Stimulated activated CD4-positive, alpha-beta T cell treated with anti-CD3 and anti-CD28 coated beads, Interleukin-1b, Interleukin-23, amount 100 ng/mL, for 4 hours (primary cell): ENCODE results near the gene CCNF.
"Not testable (repeated sequence)": the region's sequence is repeated elsewhere in the genome, so short reads cannot be mapped to it uniquely, and the experiment has no call there.

ENCODE experiments used
- DNase-seq, 2 donors: peaks; one replicate each; pipeline ENCODE4 v3.0.0-alpha.2; 2020; ENCODE audit warnings: low read depth in 2 of 2

The CCNF gene

DNA sequence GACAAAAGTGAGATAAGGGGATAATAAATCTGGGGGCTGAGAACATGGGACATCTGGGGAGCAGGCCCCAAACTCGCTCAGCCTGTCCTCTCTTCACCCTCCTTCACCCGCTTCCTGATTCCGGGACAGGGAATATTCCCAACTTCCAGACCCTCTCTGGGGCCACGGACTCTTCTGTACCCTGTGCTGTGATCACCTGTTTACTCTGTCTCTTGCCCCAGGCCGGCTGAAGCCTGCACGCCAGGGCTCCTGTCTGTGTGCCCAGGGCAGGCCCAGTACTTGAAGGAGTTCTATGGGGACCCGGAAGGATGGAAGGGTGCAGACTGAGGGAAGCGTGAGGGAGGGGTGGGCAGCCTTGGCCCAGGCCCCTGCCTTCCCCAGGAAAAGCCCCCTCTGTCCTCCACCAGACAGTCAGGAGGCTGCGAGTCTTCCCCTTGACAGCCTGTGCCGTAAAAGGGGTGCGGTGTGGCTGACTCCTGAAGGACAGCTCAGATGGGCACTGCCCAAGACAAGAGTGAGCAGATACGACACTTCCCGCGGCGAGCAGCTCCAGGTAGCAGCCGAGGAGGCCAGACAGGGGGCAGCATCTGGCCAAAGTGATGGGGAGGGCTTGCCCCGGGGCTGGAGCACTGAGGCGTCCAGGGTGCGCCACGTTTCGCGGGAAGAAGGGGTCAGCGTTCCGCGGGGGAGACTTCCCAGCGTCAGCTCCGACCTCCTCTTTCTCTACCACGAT lies 1.0 kb upstream of the CCNF start:
- no peak for DNase-seq

GRCh38 chr16:2428784-2429033 lies 538 bp upstream of the CCNF start:
- no peak for DNase-seq

GRCh38 chr16:2429771-2430663 lies 770 bp downstream of the CCNF start:
- no peak for DNase-seq

GRCh38 chr16:2432286-2432685 lies 3.0 kb downstream of the CCNF start:
- no peak for DNase-seq

DNA sequence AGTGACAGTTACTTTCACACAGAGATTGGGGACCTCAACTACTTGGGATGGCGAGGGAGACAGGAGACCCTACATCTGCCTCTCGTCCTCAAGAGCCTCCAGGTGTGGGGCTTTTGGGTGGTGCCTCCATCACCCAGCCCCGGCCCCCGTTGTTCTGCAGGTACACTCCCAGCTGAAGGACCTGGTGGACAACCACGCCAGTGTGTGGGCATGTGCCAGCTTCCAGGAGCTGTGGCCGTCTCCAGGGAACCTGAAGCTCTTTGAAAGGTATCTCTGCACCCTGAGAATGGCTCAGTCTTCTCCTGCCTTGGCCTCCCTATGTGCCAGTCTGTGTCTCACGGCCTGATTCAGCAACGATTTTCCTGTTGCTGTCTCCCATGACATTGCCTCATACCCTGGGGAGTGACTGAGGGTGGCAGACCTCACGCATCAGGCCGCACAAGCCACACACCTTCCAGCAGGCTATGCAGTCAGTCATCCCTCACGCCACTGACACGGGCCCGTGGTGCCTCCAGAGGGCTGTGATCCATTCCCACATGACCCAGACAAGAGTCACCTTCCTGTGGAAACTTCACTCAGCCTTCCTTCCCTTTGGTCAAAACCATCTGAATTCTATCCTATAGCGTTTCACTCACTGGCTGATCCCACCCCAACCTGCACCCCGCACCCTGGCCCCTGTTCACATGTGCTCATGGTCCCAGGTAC lies 3.7 kb downstream of the CCNF start:
- DNase-seq: no peak

DNA sequence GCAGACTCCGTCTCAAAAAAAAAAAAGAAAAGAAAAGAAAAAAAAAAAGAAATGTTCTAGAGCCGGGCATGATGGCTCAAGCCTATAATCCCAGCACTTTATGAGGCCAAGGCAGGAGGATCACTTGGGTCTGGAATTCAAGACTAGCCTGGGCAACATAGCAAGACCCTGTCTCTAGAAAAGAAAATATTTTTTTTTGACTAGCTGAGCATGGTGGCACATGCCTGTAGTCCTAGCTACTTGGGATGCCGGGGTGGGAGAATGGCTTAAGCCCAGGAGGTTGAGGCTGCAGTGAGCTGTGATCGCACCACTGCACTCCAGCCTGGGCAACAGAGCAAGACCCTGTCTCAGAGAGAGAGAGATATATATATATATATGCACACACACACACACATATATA lies 6.0 kb downstream of the CCNF start:
- DNase-seq: not testable (repeated sequence)

- no peak for DNase-seq
Measured at GRCh38 chr16:2436110-2436509, 6.9 kb downstream of the CCNF start.

- DNase-seq: no peak
Measured at GRCh38 chr16:2437032-2437790, 8.0 kb downstream of the CCNF start.

DNA sequence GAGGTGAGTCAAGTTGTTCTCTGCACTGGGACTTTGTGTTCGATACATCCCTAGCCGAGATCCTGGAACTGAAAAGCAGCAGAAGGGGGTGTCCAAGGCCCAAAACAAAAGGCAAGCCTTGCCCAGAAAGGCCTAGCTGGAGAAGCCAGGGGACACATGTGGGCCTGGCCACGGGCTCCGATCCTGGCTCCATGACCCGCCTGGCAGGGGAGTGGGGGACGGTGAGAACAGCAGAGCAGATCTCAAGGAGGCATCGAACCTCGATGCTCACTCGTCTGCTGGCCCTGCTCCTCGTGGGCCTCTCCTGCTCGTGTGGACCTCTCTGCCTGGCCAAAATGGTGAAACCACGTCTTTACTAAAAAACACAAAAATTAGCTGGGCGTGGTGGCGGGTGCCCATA lies 8.9 kb downstream of the CCNF start:
- DNase-seq: no peak

DNA sequence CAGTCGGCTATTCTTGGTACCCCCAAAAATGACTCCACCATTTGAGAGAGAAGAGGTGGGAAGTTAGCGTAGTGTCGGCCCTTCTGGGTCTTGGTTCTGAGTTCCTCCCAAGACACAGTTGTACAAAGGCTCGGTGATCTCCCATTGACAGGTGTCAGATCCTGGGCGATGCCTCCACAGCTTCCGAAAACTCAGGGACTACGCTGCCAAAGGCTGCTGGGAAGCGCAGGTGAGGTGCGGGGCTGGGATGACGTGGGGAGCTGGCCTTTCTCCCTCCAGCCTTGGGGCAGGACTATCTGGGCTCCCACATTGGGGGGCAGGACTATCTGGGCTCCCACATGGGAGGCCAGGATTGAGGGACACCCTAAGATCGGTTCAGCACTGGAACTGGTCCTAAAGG lies 10.4 kb downstream of the CCNF start:
- no peak for DNase-seq

- not testable (repeated sequence) for DNase-seq
Measured at GRCh38 chr16:2441143-2441804, 12.0 kb downstream of the CCNF start.

DNA sequence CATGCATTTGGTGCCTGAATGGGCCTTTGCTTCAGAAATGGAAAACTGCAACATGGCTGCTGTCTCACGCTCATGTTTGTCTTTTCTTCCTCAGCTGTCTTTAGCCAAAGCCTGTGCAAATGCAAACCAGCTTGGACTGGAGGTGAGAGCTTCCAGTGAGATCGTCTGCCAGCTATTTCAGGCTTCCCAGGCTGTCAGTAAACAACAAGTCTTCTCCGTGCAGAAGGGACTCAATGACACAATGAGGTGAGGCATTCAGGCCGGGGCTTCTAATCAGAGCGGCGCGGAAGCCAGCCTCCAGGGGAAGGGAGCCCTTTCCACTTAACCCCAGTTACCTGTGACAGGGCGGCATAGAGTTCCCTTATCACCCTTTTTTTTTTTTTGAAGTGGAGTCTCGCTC lies 14.3 kb downstream of the CCNF start:
- DNase-seq: no peak

DNA sequence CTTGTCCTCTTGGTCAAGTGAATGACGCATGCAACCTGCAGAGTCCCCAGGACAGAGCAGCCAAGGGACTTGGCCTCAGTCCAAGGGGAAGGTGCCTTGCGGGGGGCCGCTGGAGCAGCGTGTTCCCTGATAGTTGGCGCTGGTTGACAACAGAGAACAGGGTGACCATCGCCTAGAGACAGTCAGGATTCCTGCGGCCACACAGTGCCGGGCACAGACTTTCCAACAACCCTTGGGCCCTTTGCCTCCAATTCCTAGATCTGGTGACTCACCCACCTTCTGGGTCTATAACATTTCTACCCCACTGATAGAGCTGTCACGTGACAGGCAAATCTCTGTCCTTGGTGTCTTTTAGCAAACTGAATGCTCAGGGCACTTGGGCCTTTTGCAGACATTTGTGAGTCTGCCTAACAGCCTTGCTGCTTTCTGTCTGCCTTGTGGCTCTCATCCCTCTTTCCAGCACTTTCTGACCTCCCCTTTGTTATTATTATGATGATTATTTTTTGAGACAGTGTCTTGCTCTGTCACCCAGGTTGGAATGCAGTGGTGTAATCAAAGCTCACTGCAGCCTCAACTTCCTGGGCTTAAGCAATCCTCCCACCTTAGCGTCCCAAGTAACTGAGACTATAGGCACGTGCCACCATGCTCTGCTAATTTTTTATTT lies 18.8 kb downstream of the CCNF start:
- no peak for DNase-seq

DNA sequence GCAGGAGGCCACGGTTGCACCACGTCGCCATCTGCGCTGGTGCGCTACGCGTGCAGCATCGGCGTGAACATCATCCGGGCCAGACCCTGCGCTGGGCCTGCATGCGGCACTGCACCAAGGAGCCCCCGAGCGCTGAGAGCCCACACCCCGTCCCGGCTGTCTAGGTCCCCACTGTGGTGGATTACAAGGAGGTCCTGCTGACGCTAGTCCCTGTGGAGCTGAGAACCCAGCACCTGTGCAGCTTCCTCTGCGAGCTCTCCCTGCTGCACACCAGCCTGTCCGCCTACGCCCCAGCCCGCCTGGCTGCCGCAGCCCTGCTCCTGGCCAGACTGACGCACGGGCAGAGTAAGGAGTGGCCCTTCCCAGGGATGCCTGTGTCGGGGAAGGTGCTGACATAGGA lies 19.9 kb downstream of the CCNF start:
- DNase-seq: no peak

GRCh38 chr16:2450535-2450934 lies 21.3 kb downstream of the CCNF start:
- no peak for DNase-seq

DNA sequence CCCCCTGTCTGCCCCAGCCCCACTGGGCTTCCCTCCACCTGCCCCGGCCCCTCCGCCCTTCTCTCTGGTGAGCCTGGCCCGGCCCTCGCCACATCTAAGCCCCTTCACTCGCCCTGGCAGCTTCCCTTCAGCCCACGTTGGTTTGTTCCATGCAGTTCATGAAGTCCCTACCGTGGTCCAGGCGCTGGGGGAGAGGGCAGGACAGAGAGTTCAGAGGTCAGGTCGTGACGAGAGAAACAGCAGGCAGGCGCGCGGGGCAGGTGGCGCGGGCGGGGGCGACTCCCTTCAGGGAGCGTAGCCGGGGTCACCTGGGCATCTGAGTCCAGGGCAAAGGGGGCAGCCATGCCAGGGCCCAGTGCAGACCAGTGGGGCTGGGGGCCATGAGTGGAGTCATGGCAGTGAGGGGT lies 21.7 kb downstream of the CCNF start:
- DNase-seq: no peak

DNA sequence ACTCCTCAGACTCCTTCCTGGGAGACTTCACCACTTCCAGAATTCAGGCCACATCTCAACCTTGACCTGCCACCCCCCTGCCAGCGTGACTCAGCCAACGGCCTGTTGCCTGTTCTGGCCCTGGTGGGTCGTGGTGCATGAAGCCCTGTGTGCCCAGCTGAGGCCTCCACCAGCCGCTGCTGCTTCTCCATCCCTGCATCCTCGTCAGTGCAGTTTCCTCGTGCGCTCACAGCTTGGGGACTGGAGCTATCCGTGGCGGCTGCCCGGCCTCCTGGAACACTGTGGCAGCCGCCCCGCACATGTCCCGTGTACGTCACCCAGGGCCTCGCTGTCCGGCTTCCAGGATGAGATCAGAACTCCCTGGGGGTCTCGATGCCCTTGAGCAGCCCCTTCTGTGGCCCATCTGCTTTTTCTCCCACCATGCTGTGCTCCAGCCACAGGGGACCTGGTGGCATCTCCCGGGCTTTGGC lies 22.6 kb downstream of the CCNF start:
- no peak for DNase-seq

- no peak for DNase-seq
Measured at GRCh38 chr16:2452650-2453049, 23.4 kb downstream of the CCNF start.

DNA sequence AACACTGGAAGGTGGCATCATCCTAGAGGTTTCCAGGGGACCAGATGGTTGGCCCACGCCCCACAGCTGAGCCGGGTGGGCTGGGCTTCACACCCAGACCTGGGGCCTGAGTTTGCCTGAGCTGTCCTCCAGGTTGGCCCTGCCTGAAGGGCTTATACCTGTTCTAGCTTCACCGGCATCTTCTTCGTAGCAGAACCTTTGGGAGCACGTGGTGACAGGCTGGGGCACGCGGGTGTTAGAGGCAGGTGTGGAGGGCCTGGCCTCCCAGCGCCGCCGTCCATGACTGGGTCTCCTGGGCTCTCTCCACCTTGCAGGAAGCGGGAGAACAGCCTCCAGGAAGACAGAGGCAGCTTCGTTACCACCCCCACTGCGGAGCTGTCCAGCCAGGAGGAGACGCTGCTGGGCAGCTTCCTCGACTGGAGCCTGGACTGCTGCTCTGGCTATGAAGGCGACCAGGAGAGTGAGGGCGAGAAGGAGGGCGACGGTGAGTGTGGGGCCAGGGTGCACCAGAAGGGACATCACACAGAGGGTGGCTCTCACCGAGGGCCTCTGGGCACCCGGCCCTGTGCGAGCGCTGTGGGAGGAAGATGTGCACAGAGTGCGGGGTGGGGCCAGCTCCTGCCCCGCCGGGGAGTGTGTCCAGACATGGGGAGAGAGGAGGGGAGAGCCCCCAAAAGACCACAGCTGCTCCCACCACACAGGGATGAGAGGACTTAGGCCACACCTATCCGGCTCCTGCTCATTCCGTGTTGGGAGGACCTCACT lies 26.0 kb downstream of the CCNF start:
- no peak for DNase-seq

GRCh38 chr16:2456551-2457153 lies 27.4 kb downstream of the CCNF start:
- DNase-seq: no peak
